Esophagus squamous epithelium (tissue), 5 donors: ENCODE results near the gene ZNF454. TPM values are rescaled to one million over a fixed set of nuclear protein-coding genes. Genes with fewer than 3 reads are reported as not detected.

Experiments used
- DNase-seq: peaks from one replicate; lab custom pipeline; 2025; lab: John Stamatoyannopoulos, UW
- H3K27ac ChIP-seq, 4 donors: fragments of 200-600 bp; sonication (generic); one replicate each; pipeline ENCODE4 v1.5.1; 2016 to 2019; ENCODE audit warnings: mild to moderate bottlenecking in 1 of 4
- H3K27me3 ChIP-seq, 4 donors: fragments of 200-600 bp; sonication (generic); 1 replicate in 3 of 4; 2 replicates in 1 of 4; pipeline versions ENCODE4 v1.5.1 to v1.6.0; 2017 to 2021; ENCODE audit warnings: antibody characterized with exemption in 1 of 4
- H3K36me3 ChIP-seq, 3 donors: fragments of 200-600 bp; sonication (generic); one replicate each; pipeline ENCODE4 v1.5.1; 2016 to 2019
- H3K4me1 ChIP-seq, 3 donors: fragments of 200-600 bp; sonication (generic); one replicate each; pipeline ENCODE4 v1.5.1; 2017 to 2019
- H3K4me3 ChIP-seq, 4 donors: fragments of 200-600 bp; sonication (generic); 1 replicate in 3 of 4; 2 replicates in 1 of 4; pipeline ENCODE4 v1.5.1; 2016 to 2019; ENCODE audit warnings: mild to moderate bottlenecking in 2 of 4, moderate library complexity in 1 of 4
- H3K9me3 ChIP-seq, 3 donors: fragments of 200-600 bp; sonication (generic); one replicate each; pipeline ENCODE4 v1.5.1; 2016 to 2019
- CTCF ChIP-seq, 6 experiments: fragments of 450-650 bp in 4 of 6; fragments of 200-600 bp in 2 of 6; sonication (generic) in 2 of 6; IDR thresholded peaks; one replicate each; pipeline ENCODE4 v1.5.1; 2016 to 2019; ENCODE audit warnings: antibody characterized with exemption in 6 of 6, mild to moderate bottlenecking in 4 of 6, moderate library complexity in 4 of 6
- POLR2A ChIP-seq, 4 donors: fragments of 450-650 bp; IDR thresholded peaks; one replicate each; pipeline ENCODE4 v1.6.1; 2017; ENCODE audit warnings: antibody characterized with exemption in 4 of 4, mild to moderate bottlenecking in 4 of 4, moderate library complexity in 3 of 4
- WGBS, 2 donors: methylation state at CpG; one replicate each; pipeline ENCODE4 v1.1.5; 2018; 5-methylcytosine and 5-hydroxymethylcytosine counted together
- intact Hi-C: fragments of 100-400 bp; cut with DNase I; formaldehyde crosslinking; loops from one replicate; pipeline ENCODE4 v1.15.0; 2022
- total RNA-seq, 4 donors: library from RNA; depleted of rRNA; stranded (reverse); fragments of >200 nt; gene quantifications; one replicate each; pipeline ENCODE4 v1.1.0, GENCODE V29; 2016
- donor health status: DM: yes; HTN: yes; CAD: no.

ZNF454 gene
- total RNA-seq, 4 donors from 2014 or later = 0.40 to 1.5 (median 1.4) TPM; not detected in 1

- intact Hi-C loops = no loop called here
- no peak overlapping the region for H3K4me3 ChIP-seq
- DNase-seq = no peak
- peaks cover 0 to 94% (median 43%) of the 10 kb centered on the region in 3 donors for H3K9me3 ChIP-seq
- no peaks in the 10 kb centered on the region for H3K4me1 ChIP-seq
- no peak overlapping the region for H3K27ac ChIP-seq
- 94 to 95% methylated on average over 8 of the region's 17 CpGs for WGBS, 2 donors
- TF ChIP-seq CTCF (IDR thresholded peaks at IDR 0.05) (no peak), POLR2A (IDR thresholded peaks at IDR 0.05) (no peak)
- H3K27me3 ChIP-seq = no peaks in the 10 kb centered on the region
- peaks cover 0 to 7% (median 0%) of the 10 kb centered on the region in 3 donors for H3K36me3 ChIP-seq
Observed at GRCh38 chr5:178982941-178983340, 41.9 kb downstream of the ZNF454 start.

GRCh38 chr5:178983728-178984127 is 42.7 kb downstream of the ZNF454 start:
- H3K36me3 ChIP-seq = peaks cover 0 to under 1% (median 0%) of the 10 kb centered on the region in 3 donors
- WGBS, 2 donors = 86 to 97% methylated on average over 4 to 9 of the region's 10 CpGs
- peaks cover 0 to 93% (median 39%) of the 10 kb centered on the region in 3 donors for H3K9me3 ChIP-seq
- no peak overlapping the region for H3K4me3 ChIP-seq
- no peaks in the 10 kb centered on the region for H3K4me1 ChIP-seq
- TF ChIP-seq CTCF (IDR thresholded peaks at IDR 0.05) (no peak), POLR2A (IDR thresholded peaks at IDR 0.05) (no peak)
- no peak for DNase-seq
- intact Hi-C loops = no loop called here
- H3K27ac ChIP-seq = no peak overlapping the region
- no peaks in the 10 kb centered on the region for H3K27me3 ChIP-seq

GRCh38 chr5:178984145-178985072 is 43.4 kb downstream of the ZNF454 start:
- no peak for DNase-seq
- Histone ChIP-seq H3K4me3 (no peak overlapping the region), H3K36me3 (no peaks in the 10 kb centered on the region), H3K9me3 (peaks cover 0 to 93% (median 38%) of the 10 kb centered on the region in 3 donors), H3K4me1 (no peaks in the 10 kb centered on the region), H3K27me3 (no peaks in the 10 kb centered on the region), H3K27ac (no peak overlapping the region)
- intact Hi-C loops = no loop called here
- TF ChIP-seq CTCF (IDR thresholded peaks at IDR 0.05) (no peak), POLR2A (IDR thresholded peaks at IDR 0.05) (no peak)
- WGBS, 2 donors = 92 to 94% methylated on average over 32 to 37 of the region's 37 CpGs

DNA sequence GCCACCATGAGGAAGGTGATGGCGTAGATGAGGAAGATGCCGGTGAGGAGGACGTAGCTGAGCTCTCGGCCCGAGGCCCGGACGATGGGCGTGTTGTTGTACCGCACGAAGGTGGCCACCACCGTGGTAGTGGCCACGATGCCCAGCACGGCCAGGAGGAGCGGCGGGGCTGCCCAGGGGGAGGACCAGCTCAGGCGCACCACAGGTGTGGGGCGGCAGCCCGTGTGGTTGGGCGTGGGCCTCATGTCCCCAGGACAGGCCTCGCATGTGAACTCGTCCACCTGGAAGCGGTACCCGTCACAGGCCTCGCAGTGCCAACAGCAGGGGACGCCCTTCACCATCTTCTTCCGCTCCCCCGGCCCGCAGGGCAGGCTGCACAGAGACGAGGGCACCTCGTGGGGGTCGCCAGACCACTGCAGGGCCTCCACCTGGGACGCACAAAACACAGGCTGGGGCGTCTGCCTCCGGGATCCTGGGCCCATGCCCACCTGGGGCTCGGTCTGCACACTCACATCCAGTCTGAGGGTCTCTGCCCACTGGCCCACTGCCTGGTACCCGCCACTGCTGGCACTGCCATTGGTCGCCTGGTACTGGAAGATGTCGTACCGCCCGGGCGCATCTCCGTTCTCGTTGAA is 45.4 kb downstream of the ZNF454 start:
- 89 to 99% methylated on average over 18 to 23 of the region's 43 CpGs for WGBS, 2 donors
- intact Hi-C loops = no loop called here
- Histone ChIP-seq H3K27me3 (peaks cover 0 to 3% (median 0%) of the 10 kb centered on the region in 4 donors), H3K4me1 (no peaks in the 10 kb centered on the region), H3K36me3 (no peaks in the 10 kb centered on the region), H3K4me3 (no peak overlapping the region), H3K9me3 (peaks cover 0 to 92% (median 46%) of the 10 kb centered on the region in 3 donors), H3K27ac (no peak overlapping the region)
- no peak for DNase-seq
- TF ChIP-seq POLR2A (IDR thresholded peaks at IDR 0.05) = no peak
- no peak for TF ChIP-seq CTCF (IDR thresholded peaks at IDR 0.05)
